ENCODE data around the gene HADHA.
"Not testable (repeated sequence)": the region's sequence is repeated elsewhere in the genome, so short reads cannot be mapped to it uniquely, and the experiment has no call there.

Gene HADHA

DNA sequence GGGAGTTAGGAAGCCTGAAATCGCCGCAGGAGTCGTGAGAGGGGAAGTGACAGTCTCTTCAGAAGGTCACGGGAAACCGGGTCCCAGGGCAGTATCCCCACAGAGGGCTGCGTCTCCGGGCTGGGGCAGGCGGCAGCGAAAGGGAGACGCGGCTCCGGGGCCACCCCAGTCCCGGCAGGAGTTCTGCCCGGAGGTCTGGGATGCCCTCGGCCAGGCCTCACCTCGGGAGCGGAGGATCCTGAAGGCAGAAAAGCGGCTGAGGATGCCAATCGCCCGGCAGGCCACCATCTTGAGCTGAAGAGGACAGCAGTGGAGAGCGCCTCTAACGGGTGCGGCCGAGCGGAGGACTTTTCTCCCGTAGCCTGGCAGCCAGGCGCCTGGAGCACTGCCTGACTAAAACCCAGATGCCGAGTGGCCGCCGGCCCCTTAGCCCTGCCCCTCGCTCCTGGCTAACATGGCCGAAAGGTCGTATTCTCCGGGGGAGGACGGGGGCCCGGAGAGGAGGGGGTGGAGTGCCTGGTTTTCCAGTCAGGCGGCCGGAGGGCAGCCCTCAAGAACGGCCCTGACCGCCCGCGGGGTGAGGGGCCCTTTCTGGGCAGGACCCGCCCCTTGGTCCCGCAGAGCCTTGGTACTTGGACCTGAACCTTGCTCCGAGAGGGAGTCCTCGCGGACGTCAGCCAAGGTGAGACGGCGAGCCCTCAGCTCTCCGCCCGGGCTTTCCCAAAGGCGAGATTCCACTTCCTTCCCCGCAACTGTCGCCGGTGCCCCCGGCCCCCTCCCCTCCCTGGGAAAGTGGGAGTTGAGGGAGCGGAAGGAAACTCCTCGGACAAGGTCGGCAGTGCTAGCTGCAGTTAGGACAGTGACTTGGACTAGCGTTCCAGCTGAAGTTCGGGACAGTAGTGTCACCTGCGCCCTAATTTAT is at the start of gene HADHA, which contains the start of gene HADHB:
Gene HADHA, minus strand, starts transcription at position 324 of the 922 bp plus-strand sequence. Its CDS starts 36 bp downstream, at position 288.
Gene HADHB, plus strand, starts transcription at position 631 of the 922 bp plus-strand sequence. CDS start 9,316 bp downstream, outside the sequence.
- DNase-seq = peak; percentile 92

- no peak for DNase-seq
Observed at GRCh38 chr2:26292646-26293045, 48.2 kb upstream of the HADHA start.

DNA sequence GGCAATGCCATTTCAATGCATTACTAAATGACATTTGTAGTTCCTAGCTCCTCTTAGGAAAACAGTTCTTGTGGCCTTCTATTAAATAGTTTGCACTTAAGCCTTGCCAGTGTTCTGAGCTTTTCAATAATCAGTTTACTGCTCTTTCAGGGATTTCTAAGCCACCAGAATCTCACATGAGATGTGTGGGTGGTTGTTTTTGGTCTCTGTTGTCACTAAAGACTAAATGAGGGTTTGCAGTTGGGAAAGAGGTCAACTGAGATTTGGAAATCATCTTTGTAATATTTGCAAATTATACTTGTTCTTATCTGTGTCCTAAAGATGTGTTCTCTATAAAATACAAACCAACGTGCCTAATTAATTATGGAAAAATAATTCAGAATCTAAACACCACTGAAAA is 45.6 kb upstream of the HADHA start:
- DNase-seq = no peak

DNA sequence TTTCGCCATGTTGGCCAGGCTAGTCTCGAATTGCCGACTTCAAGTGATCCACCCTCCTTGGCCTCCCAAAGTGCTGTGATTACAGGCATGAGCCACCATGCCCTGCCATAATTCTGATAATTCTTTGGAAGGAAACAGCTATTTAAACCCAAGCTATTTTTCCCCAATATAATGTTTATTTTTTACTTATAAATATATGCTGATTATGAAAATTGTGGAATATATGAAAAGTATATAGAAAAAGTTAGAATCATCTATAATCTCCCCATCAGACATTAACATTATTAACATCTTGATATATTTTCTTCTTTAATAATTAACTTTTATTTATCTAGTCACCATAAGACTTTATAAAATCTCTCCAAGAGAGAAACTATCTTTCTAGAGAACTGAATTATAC is 41.5 kb upstream of the HADHA start:
- DNase-seq = no peak

DNA sequence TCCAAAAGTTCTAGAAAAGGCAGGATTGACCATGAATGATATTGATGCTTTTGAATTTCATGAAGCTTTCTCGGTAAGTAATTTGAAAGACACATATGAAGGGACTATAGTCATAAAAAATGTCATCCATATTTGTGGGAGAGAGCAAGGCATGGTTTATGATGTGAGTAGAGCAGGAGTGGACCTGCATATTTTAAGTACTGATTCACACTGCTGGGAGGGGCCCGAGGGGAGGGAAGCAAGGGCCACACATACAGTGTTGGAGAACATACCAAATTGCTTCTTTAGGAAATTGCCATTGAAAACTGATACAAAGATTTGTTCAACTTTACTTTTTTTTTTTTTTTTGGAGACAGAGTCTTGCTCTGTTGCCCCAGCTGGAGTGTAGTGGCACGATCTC is 39.7 kb upstream of the HADHA start:
- no peak for DNase-seq

GRCh38 chr2:26283606-26284005 is 39.2 kb upstream of the HADHA start:
- no peak for DNase-seq

- no peak for DNase-seq
Observed at GRCh38 chr2:26281226-26281625, 36.8 kb upstream of the HADHA start.

DNA sequence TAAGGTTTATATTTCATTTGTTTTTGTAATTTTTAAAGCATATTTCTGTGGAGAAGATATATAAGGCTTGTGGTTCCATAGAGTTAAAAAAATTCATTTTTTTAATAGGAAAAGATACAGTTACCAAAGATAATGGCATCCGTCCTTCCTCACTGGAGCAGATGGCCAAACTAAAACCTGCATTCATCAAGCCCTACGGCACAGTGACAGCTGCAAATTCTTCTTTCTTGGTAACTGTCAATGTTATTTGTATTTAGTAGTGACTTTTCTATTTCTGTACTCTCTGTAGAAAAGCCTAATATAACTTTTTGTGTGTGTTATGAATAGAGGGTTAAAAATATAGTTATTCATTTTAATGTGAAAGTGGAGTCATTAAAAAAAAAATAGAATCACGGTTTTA is 35.5 kb upstream of the HADHA start:
- no peak for DNase-seq

GRCh38 chr2:26276484-26277227 is 32.2 kb upstream of the HADHA start:
- no peak for DNase-seq

- DNase-seq = peak; percentile 50
Observed at GRCh38 chr2:26274058-26274613, 29.7 kb upstream of the HADHA start.

- no peak for DNase-seq
Observed at GRCh38 chr2:26273501-26273900, 29.1 kb upstream of the HADHA start.

DNA sequence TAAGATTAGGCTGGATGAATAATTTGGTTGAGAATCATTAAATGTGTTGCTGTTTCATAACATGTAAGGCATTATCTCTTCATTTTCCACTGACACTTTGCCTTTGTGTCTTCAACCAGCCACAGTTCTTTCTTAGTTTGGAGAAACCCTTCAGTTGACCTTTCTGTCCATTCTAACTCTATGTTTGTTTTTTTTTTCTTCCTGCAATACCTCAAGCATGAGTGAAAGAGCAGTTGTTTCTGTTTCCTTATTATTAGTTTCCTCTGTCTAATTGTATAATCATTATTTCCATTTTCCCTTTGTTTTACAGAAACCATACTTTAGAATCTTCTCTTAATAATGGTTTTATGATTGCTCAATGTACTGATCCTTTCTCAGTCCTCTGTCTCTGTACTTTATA is 25.9 kb upstream of the HADHA start:
- no peak for DNase-seq

DNA sequence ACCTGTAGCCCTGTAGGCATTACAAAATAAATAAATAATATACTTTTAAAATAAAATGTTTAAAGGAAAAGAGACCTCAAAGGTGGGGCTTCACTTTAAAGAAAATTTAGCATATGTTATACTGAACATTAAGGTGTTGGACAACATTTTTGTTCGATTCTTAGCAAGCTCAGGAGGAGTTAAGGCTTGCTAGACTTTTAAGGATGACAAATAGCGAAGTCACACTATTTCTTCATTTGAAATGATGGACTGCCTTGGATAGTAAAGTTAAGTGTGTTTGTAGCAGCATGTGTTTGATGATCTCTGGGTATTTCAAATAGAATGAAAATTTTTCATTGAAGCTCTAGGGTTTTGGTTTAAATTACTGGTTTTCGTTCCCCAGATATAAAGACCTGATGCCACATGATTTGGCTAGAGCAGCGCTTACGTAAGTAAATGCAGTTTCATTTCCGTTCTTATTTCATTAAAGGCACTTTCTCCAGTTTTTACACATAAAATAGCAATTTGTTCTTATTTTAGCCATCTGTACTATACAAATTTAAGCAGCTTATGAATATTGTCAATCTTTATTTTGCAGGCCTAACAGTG is 25.2 kb upstream of the HADHA start:
- no peak for DNase-seq

DNA sequence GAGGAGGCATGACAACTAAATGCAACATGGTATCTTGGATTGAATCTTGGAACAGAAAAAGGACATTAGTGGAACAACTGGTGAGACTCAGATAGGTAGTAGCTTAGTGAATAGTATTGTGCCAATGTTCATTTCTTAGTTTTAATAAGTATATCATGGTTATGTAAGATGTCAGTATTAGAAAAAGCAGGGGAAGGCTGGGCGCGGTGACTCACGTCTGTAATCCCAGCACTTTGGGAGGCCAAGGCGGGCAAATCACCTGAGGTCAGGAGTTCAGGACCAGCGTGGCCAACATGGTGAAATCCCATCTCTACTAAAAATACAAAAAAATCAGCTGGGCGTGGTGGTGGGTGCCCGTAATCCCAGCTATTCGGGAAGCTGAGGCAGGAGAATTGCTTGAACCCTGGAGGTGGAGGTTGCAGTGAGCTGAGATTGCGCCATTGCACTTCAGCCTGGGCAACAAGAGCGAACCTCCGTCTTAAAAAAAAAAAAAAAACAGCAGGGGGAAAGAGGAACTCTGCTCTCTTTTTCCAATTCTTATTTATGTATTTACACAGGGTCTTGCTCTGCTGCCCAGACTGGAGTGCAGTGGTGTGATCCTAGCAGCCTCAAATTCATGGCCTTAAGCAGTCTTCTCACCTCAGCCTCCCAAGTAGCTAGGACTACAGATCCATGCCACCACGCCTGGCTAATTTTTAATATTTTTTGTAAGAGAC is 24.4 kb upstream of the HADHA start:
- not testable (repeated sequence) for DNase-seq

DNA sequence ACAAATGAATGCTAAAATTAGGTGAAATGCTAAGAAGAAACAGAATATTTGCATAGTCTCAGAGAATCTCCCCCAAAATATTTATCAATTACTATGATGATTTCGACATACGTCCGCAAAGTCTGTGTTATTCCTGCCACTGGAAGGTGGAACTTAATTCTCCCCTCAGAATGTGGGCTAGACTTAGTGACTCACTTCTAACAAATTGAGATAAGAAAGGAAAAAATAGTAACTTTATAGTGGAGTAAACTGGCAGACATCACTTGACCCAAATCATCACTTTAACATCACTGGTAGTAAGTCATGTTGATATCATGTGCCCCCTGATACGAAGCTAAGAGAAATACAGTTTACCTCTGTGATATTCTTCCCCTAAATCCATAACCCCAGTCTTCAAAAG is 23.8 kb upstream of the HADHA start:
- no peak for DNase-seq

GRCh38 chr2:26258836-26259235 is 14.4 kb upstream of the HADHA start:
- not testable (repeated sequence) for DNase-seq

- no peak for DNase-seq
Observed at GRCh38 chr2:26255759-26256384, 11.4 kb upstream of the HADHA start.

- no peak for DNase-seq
Observed at GRCh38 chr2:26251893-26252292, 7.5 kb upstream of the HADHA start.

DNA sequence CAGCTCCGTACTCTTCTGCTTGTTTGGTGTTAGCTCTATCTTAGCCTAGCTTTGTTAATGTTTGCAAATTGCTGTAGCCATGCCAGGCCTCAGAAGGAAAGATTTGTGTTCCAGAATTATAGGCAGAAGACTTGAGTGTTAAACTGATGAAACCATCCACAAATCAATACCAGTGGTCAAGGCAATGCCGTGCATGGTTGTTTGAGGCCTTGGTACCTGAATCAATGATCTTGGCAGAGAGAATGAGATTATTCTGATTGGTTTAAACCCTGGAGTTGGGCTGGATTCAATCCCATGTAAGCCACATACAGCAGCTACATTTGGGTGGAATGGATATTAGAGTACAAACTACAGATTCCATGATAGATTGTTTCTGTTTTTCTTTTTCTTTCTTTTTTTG is 5.2 kb upstream of the HADHA start:
- no peak for DNase-seq

- DNase-seq = no peak
Observed at GRCh38 chr2:26246818-26247217, 2.4 kb upstream of the HADHA start.

DNA sequence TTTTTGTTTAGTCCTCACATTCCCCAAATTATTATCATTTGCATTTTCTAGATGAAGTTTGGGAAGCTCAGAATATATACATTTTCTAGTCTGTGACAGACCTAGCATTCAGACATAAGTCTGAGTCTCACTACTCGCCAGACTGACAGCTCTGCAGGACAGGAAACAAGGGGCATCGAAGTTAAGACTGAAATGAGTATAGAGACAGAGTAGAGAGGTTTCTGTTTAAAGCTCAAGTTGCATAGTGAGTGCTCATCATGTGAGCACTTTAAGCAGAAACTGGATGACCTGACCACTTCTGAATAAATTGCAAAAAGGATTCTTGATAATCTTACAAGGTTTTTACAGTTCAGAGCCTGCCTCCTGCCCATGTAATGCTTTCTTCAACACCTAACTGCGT is 1.4 kb upstream of the HADHA start:
- DNase-seq = no peak

- DNase-seq = no peak
Observed at GRCh38 chr2:26245231-26245732, 850 bp upstream of the HADHA start.
